DMS153 (cell line): Measurements from ENCODE around the gene KRT16.
A peak's percentile ranks its signal among the peaks of the same experiment; 100 is the strongest.
"Not testable (repeated sequence)": the region's sequence is repeated elsewhere in the genome, so short reads cannot be mapped to it uniquely, and the experiment has no call there.

Experiments
- DNase-seq: peaks from one replicate; lab custom pipeline; 2025; lab: John Stamatoyannopoulos, UW

Gene KRT16

DNA sequence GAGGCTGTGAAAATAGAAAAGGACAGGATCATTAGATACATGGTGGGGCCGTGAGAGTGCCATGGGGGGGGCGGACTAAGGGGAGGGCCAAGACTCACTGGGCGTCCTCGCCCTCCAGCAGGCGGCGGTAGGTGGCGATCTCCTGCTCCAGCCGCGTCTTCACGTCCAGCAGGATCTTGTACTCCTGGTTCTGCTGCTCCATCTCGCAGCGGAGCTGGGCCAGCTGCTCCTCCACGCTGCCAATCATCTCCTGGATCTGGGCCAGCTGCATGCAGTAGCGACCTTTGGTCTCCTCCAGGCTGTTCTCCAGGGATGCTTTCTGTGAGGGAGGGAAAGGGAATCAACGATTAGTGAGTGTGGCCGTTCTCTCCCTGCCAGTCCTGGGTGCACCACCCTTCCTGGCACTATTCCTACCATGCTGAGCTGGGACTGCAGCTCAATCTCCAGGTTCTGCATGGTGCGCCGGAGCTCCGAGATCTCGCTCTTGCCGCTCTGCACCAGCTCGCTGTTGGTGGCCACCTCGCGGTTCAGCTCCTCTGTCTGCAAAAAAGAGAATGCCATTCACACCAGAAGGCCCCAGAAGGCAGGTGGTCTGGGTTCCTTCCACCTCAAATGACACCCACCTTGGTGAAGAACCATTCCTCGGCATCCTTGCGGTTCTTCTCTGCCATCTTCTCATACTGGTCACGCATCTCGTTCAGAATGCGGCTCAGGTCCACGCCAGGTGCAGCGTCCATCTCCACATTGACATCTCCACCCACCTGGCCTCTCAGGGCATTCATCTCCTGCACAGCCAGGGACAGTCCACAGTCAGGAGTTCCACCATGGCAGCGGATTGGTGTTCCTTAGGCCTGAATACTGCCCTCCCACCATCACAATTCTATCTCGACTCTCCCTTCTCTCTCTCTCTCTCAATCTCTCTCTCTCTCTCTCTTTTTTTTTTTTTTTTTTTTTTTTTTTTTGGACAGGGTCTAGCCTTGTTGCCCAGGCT is 29.1 kb downstream of the KRT16 start:
- DNase-seq, result no peak

- not testable (repeated sequence) for DNase-seq
Observed at GRCh38 chr17:41582061-41582968, 30.3 kb downstream of the KRT16 start.

- DNase-seq, result no peak
Observed at GRCh38 chr17:41581366-41582060, 31.1 kb downstream of the KRT16 start.

- DNase-seq, result no peak
Observed at GRCh38 chr17:41580687-41581365, 31.7 kb downstream of the KRT16 start.

GRCh38 chr17:41580244-41580575 is 32.4 kb downstream of the KRT16 start:
- DNase-seq, result no peak

DNA sequence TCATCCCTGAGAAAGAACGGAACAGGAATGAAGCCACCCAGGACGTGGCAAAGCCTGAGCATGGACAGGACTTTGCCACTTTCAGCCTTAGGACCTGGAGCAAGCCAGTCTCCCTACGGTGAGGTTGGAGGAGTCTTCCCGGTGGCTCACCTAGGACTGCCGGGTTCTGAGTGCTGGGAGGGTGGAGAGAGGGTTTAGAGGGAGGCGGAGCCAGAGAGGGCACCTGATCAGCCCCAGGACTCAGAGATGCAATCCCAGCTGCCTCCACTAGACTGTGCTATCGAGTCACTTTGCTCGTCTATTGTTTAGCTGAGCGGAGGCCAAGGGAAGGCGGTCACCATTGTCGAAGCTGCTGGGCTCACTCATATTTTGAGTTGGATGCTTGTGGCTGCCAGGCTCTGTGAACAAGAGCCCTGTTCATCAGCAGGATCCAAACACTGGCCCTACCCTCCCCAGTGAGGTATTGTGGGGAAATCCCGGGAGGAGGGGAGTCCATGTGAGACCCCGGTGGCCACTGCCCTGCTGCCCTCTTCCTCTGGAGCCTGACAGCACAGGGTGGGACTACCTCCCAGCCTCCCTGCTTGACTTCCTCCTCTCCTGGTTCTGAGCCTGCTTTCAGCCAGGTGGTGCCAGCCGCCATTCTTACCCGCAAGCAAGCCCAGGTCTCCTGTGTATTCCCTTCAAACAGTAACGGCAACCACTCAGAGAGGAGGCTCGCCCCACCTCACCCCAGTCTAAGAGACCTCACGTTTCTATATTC is 32.9 kb downstream of the KRT16 start:
- DNase-seq, result peak; percentile 80

GRCh38 chr17:41578971-41579370 is 33.6 kb downstream of the KRT16 start:
- DNase-seq, result no peak

DNA sequence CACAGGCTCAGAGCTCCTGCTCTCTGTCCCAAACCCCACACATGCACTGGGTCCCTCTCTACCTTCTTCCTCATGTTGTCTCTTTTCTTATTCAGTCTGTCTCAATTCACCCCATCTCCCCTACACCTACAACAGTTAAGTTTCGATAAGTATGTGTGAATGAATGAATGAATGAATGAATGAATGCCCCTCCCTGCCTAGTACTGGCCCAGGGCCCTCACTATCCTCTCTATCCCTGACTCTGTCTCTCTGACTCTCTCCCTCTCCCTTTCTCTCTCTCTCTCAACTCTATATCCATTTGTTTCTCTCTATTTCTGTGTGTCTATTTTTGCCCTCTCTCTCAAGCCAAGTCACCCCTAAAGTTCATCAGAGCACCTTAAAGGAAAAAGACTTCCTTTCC is 34.0 kb downstream of the KRT16 start:
- no peak for DNase-seq

DNA sequence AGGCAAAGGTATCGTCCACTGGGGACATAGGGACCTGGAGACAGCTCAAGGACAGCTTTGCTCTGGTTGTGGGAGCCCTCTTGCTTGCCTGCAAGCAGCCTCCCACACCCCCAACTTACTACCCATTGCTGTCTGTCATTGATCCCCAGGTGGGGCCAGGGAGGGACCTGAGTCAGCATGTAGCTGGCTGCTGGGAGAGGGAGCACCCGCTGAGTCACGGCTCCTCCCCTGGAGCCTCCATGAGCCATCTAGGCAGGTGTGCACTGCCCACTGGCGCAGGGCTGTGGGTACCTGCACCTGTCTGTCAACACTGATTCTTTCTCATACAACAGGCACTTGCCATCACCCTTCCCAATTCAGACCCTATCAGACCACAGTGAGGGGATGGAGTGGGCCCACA is 35.8 kb downstream of the KRT16 start:
- DNase-seq, result not testable (repeated sequence)

DNA sequence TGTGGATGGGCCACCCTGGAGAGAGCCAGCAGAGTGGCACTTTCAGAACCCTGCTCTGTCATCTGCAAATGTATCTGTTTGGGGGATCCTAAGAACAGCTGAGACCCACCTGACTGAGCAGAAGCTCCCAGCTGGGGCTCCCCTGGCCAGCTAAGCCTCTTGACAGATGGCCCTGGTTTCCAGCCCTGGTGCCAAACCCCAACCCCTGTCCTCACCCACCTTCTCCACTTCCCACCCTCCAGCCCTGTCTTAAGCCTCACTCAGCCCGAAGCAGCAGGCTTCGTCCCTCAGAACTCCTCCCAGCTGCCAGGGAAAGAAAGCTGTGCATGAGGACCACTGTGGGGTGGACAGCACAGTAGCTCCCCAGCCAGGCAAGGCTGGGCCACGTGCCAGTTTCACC is 37.2 kb downstream of the KRT16 start:
- no peak for DNase-seq

- DNase-seq, result no peak
Observed at GRCh38 chr17:41571561-41572434, 40.8 kb downstream of the KRT16 start, which contains the start of gene KRT9. Gene KRT9 (minus strand): TSS chr17:41572059. CDS start chr17:41571992, 67 bp downstream.

DNA sequence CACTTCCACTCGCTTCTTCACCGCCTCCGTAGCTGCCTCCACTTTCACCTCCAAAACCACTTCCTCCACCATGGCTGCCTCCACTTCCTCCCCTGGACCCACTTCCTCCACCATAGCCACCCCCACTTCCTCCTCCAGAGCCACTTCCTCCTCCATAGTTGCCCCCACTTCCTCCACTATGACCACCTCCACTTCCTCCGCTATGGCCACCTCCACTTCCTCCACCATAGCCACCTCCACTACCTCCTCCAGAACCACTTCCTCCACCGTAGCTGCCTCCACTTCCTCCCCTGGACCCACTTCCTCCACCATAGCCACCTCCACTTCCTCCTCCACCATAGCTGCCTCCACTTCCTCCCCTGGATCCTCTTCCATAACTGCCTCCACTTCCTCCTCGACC is 45.2 kb downstream of the KRT16 start:
- DNase-seq, result no peak

DNA sequence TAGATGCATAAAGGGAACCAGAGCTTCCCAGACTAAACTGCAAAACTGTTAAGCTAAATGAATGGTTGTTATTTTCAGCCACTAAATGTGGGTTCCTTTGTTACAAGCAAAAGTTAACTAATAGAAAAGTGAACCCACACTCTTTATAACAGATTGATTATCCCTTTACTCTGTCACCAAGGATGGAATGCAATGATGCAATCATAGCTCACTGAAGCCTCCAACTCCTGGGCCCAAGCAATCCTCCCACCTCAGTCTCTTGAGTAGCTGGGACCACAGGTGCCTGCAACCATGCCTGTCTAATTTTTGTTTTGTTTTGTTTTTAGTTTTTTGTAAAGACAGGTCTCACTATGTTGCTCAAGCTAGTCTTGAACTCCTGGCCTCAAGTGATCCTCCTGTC is 47.2 kb downstream of the KRT16 start:
- no peak for DNase-seq

DNA sequence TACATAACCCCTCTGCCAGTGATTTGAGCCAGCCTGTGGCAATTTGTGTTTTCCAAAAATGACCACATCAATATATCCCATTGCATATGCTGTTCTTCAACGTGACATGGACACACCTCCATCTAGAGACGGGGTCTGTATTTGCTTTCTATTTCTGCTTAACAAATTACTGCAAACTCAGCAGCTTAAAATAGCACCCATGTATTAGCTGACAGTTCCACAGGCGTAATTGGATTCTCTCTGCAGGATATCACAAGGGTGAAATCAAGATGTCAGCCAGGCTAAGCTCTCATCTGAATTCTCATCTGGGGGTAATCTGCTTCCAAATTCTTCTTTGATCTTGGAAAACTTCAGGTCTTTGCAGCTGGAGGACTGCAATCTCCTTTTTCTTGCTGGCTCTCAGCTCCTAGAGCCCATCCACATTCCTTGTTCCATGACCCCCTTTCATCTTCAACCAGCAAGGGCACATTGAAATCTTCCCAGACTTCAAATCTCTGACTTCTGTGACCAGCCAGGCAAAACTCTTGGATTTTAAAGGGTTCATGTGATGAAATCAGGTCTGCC is 48.9 kb downstream of the KRT16 start:
- no peak for DNase-seq

GRCh38 chr17:41561554-41561953 is 51.0 kb downstream of the KRT16 start:
- no peak for DNase-seq
